Stomach (tissue), 9 donors: ENCODE data around the gene GPRC5C. TPM values are rescaled to one million over a fixed set of nuclear protein-coding genes. Genes with fewer than 3 reads are reported as not detected.
A peak's percentile ranks its signal among the peaks of the same experiment; 100 is the strongest.
"Not testable (repeated sequence)": the region's sequence is repeated elsewhere in the genome, so short reads cannot be mapped to it uniquely, and the experiment has no call there.

Source experiments
- DNase-seq, 2 donors: peaks; one replicate each; pipeline versions ENCODE4 v3.0.0 to v3.0.0-alpha.2; 2013 to 2019
- H3K27ac ChIP-seq, 5 donors: fragments of 200-600 bp in 4 of 5; sonication (generic) in 4 of 5; one replicate each; pipeline ENCODE4 v1.5.1; 2013 to 2019; ENCODE audit warnings: mild to moderate bottlenecking in 1 of 5, moderate library complexity in 1 of 5
- H3K27me3 ChIP-seq, 3 donors: fragments of 200-600 bp; sonication (generic); one replicate each; pipeline ENCODE4 v1.5.1; 2017 to 2019; ENCODE audit warnings: mixed run types in 1 of 3
- H3K36me3 ChIP-seq, 4 donors: fragments of 200-600 bp; sonication (generic); 1 replicate in 3 of 4; 2 replicates in 1 of 4; pipeline ENCODE4 v1.5.1; 2016 to 2019
- H3K4me1 ChIP-seq, 4 donors: fragments of 200-600 bp; sonication (generic); one replicate each; pipeline ENCODE4 v1.5.1; 2016 to 2019
- H3K4me3 ChIP-seq, 4 donors: fragments of 200-600 bp; sonication (generic) in 3 of 4; one replicate each; pipeline ENCODE4 v1.5.1; 2016 to 2019; ENCODE audit warnings: mild to moderate bottlenecking in 1 of 4
- H3K9me3 ChIP-seq, 4 donors: fragments of 200-600 bp; sonication (generic); one replicate each; pipeline ENCODE4 v1.5.1; 2016 to 2019
- EP300 ChIP-seq: sonication (generic); formaldehyde crosslinking; IDR thresholded peaks from one replicate; pipeline ENCODE4 v1.6.1; 2017; ENCODE audit warnings: antibody characterized with exemption
- POLR2A ChIP-seq, 4 donors: fragments of 450-650 bp; IDR thresholded peaks; one replicate each; pipeline ENCODE4 v1.6.1; 2016; ENCODE audit warnings: antibody characterized with exemption in 4 of 4, control low read depth in 2 of 4, mild to moderate bottlenecking in 1 of 4, moderate library complexity in 1 of 4
- POLR2AphosphoS5 ChIP-seq, 3 donors: sonication (generic); formaldehyde crosslinking; IDR thresholded peaks; one replicate each; pipeline ENCODE4 v1.6.1; 2016; ENCODE audit warnings: antibody characterized with exemption in 3 of 3
- WGBS, 5 donors: extraction: QIAGEN DNeasy Blood & Tissue Kit in 3 of 5; methylation state at CpG; one replicate each; pipeline versions ENCODE4 v1.1.5 to v1.1.7; 2013 to 2018; 5-methylcytosine and 5-hydroxymethylcytosine counted together
- intact Hi-C: fragments of 100-400 bp; cut with DNase I; formaldehyde crosslinking; loops from one replicate; pipeline ENCODE4 v1.15.1; 2023; ENCODE audit warnings: low total_unique reads
- polyA plus RNA-seq, 3 donors: library from polyadenylated mRNA; stranded (reverse); fragments of 200-250 nt; gene quantifications; one replicate each; pipeline ENCODE4 v1.2.3, GENCODE V29; 2013
- small RNA-seq, 4 donors: library from RNA; depleted of rRNA; stranded (forward); fragments of <200 nt; gene quantifications; one replicate each; pipeline ENCODE3, GENCODE V24; 2016
- total RNA-seq, 5 donors: library from RNA; depleted of rRNA; stranded (reverse); fragments of >200 nt; gene quantifications; one replicate each; pipeline versions ENCODE4 v1.1.0 to v1.2.3, GENCODE V29; 2014 to 2016
- TF ChIP-seq, protein P1 (sequence below), 7 experiments: fragments of 450-650 bp in 4 of 7; fragments of 200-600 bp in 3 of 7; sonication (generic) in 3 of 7; IDR thresholded peaks; one replicate each; pipeline ENCODE4 v1.5.1; 2016 to 2019; ENCODE audit warnings: antibody characterized with exemption in 7 of 7, control low read depth in 2 of 7, mild to moderate bottlenecking in 1 of 7
- donor health status: healthy with polysubstance abuse.
- donor health status: Bipolar disorder and iron deficiency.
- donor health status: healthy.

The GPRC5C gene
- total and polyA plus RNA-seq, 8 donors: 66.5 to 321 (median 129) TPM

DNA sequence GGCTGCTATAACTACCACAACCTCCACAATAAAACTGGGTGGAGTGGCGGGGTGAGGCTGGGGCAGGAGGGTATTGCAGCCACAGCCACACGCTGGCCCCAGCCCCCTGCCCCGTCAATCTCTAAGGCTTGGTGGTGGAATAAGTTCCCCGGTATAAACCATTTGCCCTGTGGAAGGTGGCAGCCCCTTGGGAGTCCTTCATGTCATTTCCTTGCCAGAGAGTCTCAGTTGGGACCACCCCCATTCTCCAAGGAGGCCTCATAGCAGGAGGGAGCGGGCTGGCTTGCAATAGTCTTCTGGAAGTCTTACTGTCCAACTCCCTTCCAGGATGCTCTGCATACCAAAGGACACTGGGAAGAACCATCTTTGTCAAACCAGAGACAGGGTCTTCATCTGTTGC, 54.0 kb downstream of the GPRC5C start:
- no peaks in the 10 kb centered on the region for H3K9me3 ChIP-seq
- peaks cover 0 to 13% (median 0%) of the 10 kb centered on the region in 4 donors for H3K36me3 ChIP-seq
- no peaks in the 10 kb centered on the region for H3K4me1 ChIP-seq
- 79 to 92% (median 84%) methylated on average over 4 to 5 of the region's 5 CpGs for WGBS, 5 donors
- H3K4me3 ChIP-seq: no peak overlapping the region
- H3K27ac ChIP-seq: no peak overlapping the region
- no peak for TF ChIP-seq EP300
- TF ChIP-seq POLR2AphosphoS5 (IDR thresholded peaks at IDR 0.05): no peak
- TF ChIP-seq, protein P1, sequence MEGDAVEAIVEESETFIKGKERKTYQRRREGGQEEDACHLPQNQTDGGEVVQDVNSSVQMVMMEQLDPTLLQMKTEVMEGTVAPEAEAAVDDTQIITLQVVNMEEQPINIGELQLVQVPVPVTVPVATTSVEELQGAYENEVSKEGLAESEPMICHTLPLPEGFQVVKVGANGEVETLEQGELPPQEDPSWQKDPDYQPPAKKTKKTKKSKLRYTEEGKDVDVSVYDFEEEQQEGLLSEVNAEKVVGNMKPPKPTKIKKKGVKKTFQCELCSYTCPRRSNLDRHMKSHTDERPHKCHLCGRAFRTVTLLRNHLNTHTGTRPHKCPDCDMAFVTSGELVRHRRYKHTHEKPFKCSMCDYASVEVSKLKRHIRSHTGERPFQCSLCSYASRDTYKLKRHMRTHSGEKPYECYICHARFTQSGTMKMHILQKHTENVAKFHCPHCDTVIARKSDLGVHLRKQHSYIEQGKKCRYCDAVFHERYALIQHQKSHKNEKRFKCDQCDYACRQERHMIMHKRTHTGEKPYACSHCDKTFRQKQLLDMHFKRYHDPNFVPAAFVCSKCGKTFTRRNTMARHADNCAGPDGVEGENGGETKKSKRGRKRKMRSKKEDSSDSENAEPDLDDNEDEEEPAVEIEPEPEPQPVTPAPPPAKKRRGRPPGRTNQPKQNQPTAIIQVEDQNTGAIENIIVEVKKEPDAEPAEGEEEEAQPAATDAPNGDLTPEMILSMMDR (IDR thresholded peaks at IDR 0.05): no peak
- TF ChIP-seq POLR2A (IDR thresholded peaks at IDR 0.05): no peak
- intact Hi-C loops: no loop called here
- H3K27me3 ChIP-seq: peaks cover 0 to 30% (median 0%) of the 10 kb centered on the region in 3 donors
- peak in 1 of 2 donors; percentile 14 for DNase-seq

DNA sequence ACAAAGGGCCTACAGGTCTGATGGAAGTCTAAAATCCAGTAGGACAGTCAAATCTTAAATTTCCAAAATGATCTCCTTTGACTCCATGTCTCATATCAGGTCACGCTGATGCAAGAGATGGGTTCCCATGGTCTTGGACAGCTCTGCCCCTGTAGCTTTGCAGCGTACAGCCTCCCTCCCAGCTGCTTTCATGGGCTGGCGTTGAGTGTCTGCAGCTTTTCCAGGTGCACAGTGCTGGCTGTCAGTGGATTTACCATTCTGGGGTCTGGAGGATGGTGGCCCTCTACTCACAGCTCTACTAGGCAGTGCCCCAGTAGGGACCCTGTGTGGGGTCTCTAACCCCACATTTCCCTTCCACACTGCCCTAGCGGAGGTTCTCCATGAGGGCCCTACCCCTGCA, 56.4 kb downstream of the GPRC5C start:
- 88 to 100% (median 95%) methylated on average over 3 to 4 of the region's 4 CpGs for WGBS, 5 donors
- H3K9me3 ChIP-seq, intact Hi-C loops, H3K36me3 ChIP-seq, H3K4me1 ChIP-seq, DNase-seq, H3K4me3 ChIP-seq, H3K27ac ChIP-seq: not testable (repeated sequence)
- H3K27me3 ChIP-seq: peaks cover 0 to 18% (median 0%) of the 10 kb centered on the region in 3 donors

DNA sequence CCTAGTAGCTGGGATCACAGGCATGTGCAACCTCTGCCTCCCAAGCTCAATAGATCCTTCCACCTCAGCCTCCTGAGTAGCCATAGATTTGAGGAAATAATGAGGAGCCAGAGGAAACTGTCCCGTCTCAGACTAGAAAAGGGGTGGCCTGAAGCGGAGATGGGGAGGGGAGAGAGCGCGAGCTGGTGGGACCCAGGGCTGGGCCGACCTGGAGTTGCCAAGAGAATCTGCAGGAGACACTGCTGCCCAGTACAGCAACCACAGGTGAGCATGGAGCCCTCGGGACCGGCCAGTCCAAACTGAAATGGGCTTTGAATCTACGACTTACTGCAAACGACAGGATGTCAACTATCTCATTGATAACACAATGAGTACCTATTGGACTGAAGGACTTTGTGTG, 58.8 kb downstream of the GPRC5C start:
- no peak overlapping the region for H3K4me3 ChIP-seq
- intact Hi-C loops: no loop called here
- TF ChIP-seq EP300: no peak
- TF ChIP-seq POLR2AphosphoS5 (IDR thresholded peaks at IDR 0.05): no peak
- no peak for TF ChIP-seq POLR2A (IDR thresholded peaks at IDR 0.05)

DNA sequence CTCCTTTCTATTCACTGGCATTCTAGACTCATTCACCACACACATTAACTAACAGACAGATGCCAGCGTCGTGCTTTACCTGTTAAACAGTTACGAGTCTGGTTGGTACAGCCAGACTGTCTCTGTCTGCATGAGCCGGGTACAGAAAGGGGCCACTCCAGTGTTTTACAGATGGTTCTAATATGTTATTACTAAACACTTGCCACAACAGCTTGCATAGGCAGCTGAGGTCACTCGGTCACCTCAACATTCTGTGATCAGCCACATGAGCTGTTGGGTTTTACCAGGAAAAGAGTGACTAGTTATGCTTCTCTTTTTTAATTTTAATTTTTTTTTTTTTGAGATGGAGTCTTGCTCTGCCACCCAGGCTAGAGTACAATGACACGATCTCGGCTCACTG, 59.7 kb downstream of the GPRC5C start:
- TF ChIP-seq POLR2AphosphoS5 (IDR thresholded peaks at IDR 0.05) (no peak), EP300 (no peak), POLR2A (IDR thresholded peaks at IDR 0.05) (no peak)
- TF ChIP-seq, protein P1 (IDR thresholded peaks at IDR 0.05): no peak
- Histone ChIP-seq H3K4me1 (peaks cover 0 to 9% (median 0%) of the 10 kb centered on the region in 4 donors), H3K27me3 (no peaks in the 10 kb centered on the region), H3K27ac (no peak overlapping the region), H3K4me3 (no peak overlapping the region), H3K36me3 (no peaks in the 10 kb centered on the region), H3K9me3 (no peaks in the 10 kb centered on the region)
- no peak for DNase-seq
- intact Hi-C loops: no loop called here
- WGBS, 5 donors: 78 to 87% (median 84%) methylated on average over 7 of the region's 7 CpGs

More for the DNA sequence above, 58.8 kb downstream of the GPRC5C start:
- no peaks in the 10 kb centered on the region for H3K9me3 ChIP-seq
- H3K27me3 ChIP-seq: peaks cover 0 to 4% (median 0%) of the 10 kb centered on the region in 3 donors
- no peak for DNase-seq
- peaks cover 0 to 2% (median 0%) of the 10 kb centered on the region in 4 donors for H3K36me3 ChIP-seq
- peaks cover 0 to 9% (median 0%) of the 10 kb centered on the region in 4 donors for H3K4me1 ChIP-seq
- no peak overlapping the region for H3K27ac ChIP-seq
- 64 to 81% (median 75%) methylated on average over 9 of the region's 9 CpGs for WGBS, 5 donors

DNA sequence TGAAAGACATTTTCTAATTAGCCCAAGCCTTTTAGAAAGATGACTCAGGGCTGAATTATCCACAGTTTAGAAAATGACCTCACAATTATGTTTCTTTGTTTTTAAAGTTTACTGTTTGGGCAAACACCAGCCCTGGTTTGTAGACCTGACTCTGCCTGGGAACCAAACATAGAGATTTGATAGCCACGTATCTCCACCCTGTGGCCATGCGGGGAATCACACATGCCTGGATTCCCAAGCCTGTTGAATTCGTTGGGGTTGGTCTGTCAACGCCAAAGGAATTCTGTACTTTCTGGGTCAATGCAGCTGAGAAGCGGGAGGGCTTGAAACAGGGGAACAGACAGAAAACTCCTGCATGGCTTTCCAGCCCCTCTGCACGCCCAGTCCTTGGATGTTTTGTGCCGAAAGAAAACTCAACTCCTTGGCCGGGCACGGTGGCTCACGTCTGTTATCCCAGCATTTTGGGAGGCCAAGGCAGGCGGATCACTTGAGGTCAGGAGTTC, 61.5 kb downstream of the GPRC5C start:
- Histone ChIP-seq H3K9me3 (no peaks in the 10 kb centered on the region), H3K27me3 (no peaks in the 10 kb centered on the region), H3K27ac (no peak overlapping the region), H3K4me1 (peaks cover 0 to 9% (median 0%) of the 10 kb centered on the region in 4 donors), H3K36me3 (no peaks in the 10 kb centered on the region), H3K4me3 (no peak overlapping the region)
- DNase-seq: peak; percentile 78 to 87
- intact Hi-C loops: no loop called here
- WGBS, 5 donors: 33 to 39% (median 36%) methylated on average over 10 to 11 of the region's 11 CpGs
- TF ChIP-seq, protein P1 (IDR thresholded peaks at IDR 0.05): peak in 6 of 7 experiments; percentile 21 to 96 (median 94)
- TF ChIP-seq EP300 (no peak), POLR2AphosphoS5 (IDR thresholded peaks at IDR 0.05) (peak in 1 of 3 donors; percentile 11), POLR2A (IDR thresholded peaks at IDR 0.05) (no peak)

Small RNAs within 50 kb of the gene (small RNA-seq; reads per million reads assigned to genes)
- 0 to 0.07 (median 0) reads per million in 4 donors for gene RNA5SP448

Other genes with a start within 250 kb of the GPRC5C start
- gene RPL38, start 228.4 kb upstream of the GPRC5C start, total RNA-seq: 1,000 to 10,000 TPM in 1 of 5 donors, 100 to 1,000 TPM in 3, 10 to 100 TPM in 1; 37.7 to 1,270 (median 232) TPM
- 1,000 to 10,000 TPM; 1,436 to 1,839 (median 1,751) TPM for gene RPL38, start 228.4 kb upstream of the GPRC5C start, polyA plus RNA-seq
- gene TTYH2, start 218.5 kb upstream of the GPRC5C start, total RNA-seq: 10 to 100 TPM in 1 of 5 donors, 1 to 10 TPM in 3, under 1 TPM in 1; 0.58 to 17.9 (median 2.8) TPM
- gene TTYH2, start 218.5 kb upstream of the GPRC5C start, polyA plus RNA-seq: 1 to 10 TPM; 1.2 to 1.8 (median 1.3) TPM
- gene DNAI2, start 157.9 kb upstream of the GPRC5C start, total RNA-seq: not detected
- gene DNAI2, start 157.9 kb upstream of the GPRC5C start, polyA plus RNA-seq: not detected
- 10 to 100 TPM in 1 of 5 donors, under 1 TPM in 1, not detected in 3; 0.58 to 44.3 TPM for gene KIF19, start 105.9 kb upstream of the GPRC5C start, total RNA-seq
- gene KIF19, start 105.9 kb upstream of the GPRC5C start, polyA plus RNA-seq: under 1 TPM; 0.20 to 0.62 (median 0.46) TPM
- gene BTBD17, start 70.2 kb upstream of the GPRC5C start, total RNA-seq: not detected
- not detected for gene BTBD17, start 70.2 kb upstream of the GPRC5C start, polyA plus RNA-seq
- gene GPR142, start 64.6 kb upstream of the GPRC5C start, total RNA-seq: not detected
- gene GPR142, start 64.6 kb upstream of the GPRC5C start, polyA plus RNA-seq: not detected
- gene CD300A, start 34.5 kb downstream of the GPRC5C start, total RNA-seq: 1 to 10 TPM in 3 of 5 donors, not detected in 2; 3.1 to 8.0 (median 5.3) TPM
- 1 to 10 TPM; 1.8 to 4.7 (median 2.7) TPM for gene CD300A, start 34.5 kb downstream of the GPRC5C start, polyA plus RNA-seq
- not detected for gene CD300LB, start 99.4 kb downstream of the GPRC5C start, total RNA-seq
- under 1 TPM in 1 of 3 donors, not detected in 2; 0.25 TPM for gene CD300LB, start 99.4 kb downstream of the GPRC5C start, polyA plus RNA-seq
- 1 to 10 TPM in 1 of 5 donors, not detected in 4; 1.6 TPM for gene CD300C, start 114.0 kb downstream of the GPRC5C start, total RNA-seq
- under 1 TPM in 2 of 3 donors, not detected in 1; 0.13 to 0.75 TPM for gene CD300C, start 114.0 kb downstream of the GPRC5C start, polyA plus RNA-seq
- gene CD300H, start 135.4 kb downstream of the GPRC5C start, total RNA-seq: not detected
- not detected for gene CD300H, start 135.4 kb downstream of the GPRC5C start, polyA plus RNA-seq
- not detected for gene CD300LD, start 160.2 kb downstream of the GPRC5C start, total RNA-seq
- not detected for gene CD300LD, start 160.2 kb downstream of the GPRC5C start, polyA plus RNA-seq
- 1 to 10 TPM in 1 of 5 donors, under 1 TPM in 2, not detected in 2; 0.29 to 7.6 (median 0.73) TPM for gene CD300E, start 191.7 kb downstream of the GPRC5C start, total RNA-seq
- gene CD300E, start 191.7 kb downstream of the GPRC5C start, polyA plus RNA-seq: under 1 TPM in 2 of 3 donors, not detected in 1; 0.15 to 0.37 TPM